HepG2 (cell line): ENCODE data around the gene PRR14. TPM values are rescaled to one million over a fixed set of nuclear protein-coding genes. Genes with fewer than 3 reads are reported as not detected.

Experiments used
- ATAC-seq: fragments of 200-7000 bp; cut with Tn5 transposase; 3 replicates; pipeline ENCODE4 v1.9.1; 2020; ENCODE audit warnings: mild to moderate bottlenecking, moderate library complexity
- BruUV-seq: library from RNA; stranded (reverse); fragments of 400-500 nt; replicated peaks from 2 replicates; lab custom pipeline; 2021; lab: Mats Ljungman, UMichigan
- CTCF ChIA-PET: fragments of 300-600 bp; formaldehyde crosslinking; extraction: SDS; loops from one replicate; lab custom pipeline; 2021; ENCODE audit warnings: low total read pairs, inconsistent platforms, low intra/inter-chr PET ratio; lab: Yijun Ruan, JAX
- POLR2A ChIA-PET: fragments of 350-600 bp; sonication (Branson Sonifier 250); formaldehyde crosslinking; loops from one replicate; lab custom pipeline; 2020; ENCODE audit warnings: antibody characterized with exemption, inconsistent platforms; lab: Yijun Ruan, JAX
- DNase-seq: peaks from one replicate; pipeline ENCODE4 v3.0.0-alpha.2; 2015; ENCODE audit warnings: low spot score
- FAIRE-seq: peaks from 3 replicates; lab custom pipeline; 2011; peaks lifted over from hg19 to GRCh38; lab: Jason Lieb, UNC
- H2AFZ ChIP-seq: one replicate; pipeline ENCODE4 v1.6.1; 2011; ENCODE audit warnings: low read length, inconsistent platforms
- H3K27ac ChIP-seq: fragments of 300-600 bp; 3 replicates; pipeline ENCODE4 v1.8.0; 2011; ENCODE audit warnings: mixed run types, mild to moderate bottlenecking, mixed read lengths, low read length, inconsistent platforms; ENCODE audit not compliant: insufficient read depth; ENCODE audit errors: extremely low read length
- H3K27me3 ChIP-seq, 2 experiments: fragments of 200-600 bp in 1 of 2; 2 replicates in 1 of 2; 3 replicates in 1 of 2; pipeline versions ENCODE4 v1.6.0 to v1.8.0; 2011; ENCODE audit warnings: low read length in 2 of 2, mild to moderate bottlenecking in 2 of 2, moderate library complexity in 2 of 2, inconsistent platforms in 1 of 2; ENCODE audit not compliant: insufficient read depth in 2 of 2, control insufficient read depth in 1 of 2
- H3K36me3 ChIP-seq, 2 experiments: fragments of 200-600 bp in 1 of 2; replicated peaks in 1 of 2; 2 replicates in 1 of 2; 3 replicates in 1 of 2; pipeline versions ENCODE4 v1.5.1 to v1.8.0; 2011; ENCODE audit warnings: low read length in 2 of 2, inconsistent platforms in 1 of 2; ENCODE audit not compliant: insufficient read depth in 2 of 2, control insufficient read depth in 1 of 2
- H3K4me1 ChIP-seq: 2 replicates; pipeline ENCODE4 v1.5.1; 2012; ENCODE audit warnings: low read length, inconsistent platforms; ENCODE audit not compliant: insufficient read depth
- H3K4me2 ChIP-seq: 2 replicates; pipeline ENCODE4 v1.6.0; 2011; ENCODE audit warnings: low read depth, low read length, inconsistent platforms
- H3K4me3 ChIP-seq, 3 experiments: fragments of 200-600 bp in 1 of 3; sonication (generic), shearing (Covaris generic) in 1 of 3; replicated peaks in 1 of 3; 2 replicates each; pipeline ENCODE4 v1.5.1; 2011 to 2016; ENCODE audit warnings: low read length in 3 of 3, inconsistent platforms in 2 of 3, low read depth in 2 of 3, mild to moderate bottlenecking in 2 of 3, control low read depth in 1 of 3, mixed read lengths in 1 of 3; ENCODE audit not compliant: insufficient read depth in 1 of 3
- H3K79me2 ChIP-seq: one replicate; pipeline ENCODE4 v1.6.1; 2011; ENCODE audit warnings: low read length, inconsistent platforms; ENCODE audit not compliant: insufficient read depth
- H3K9ac ChIP-seq: 2 replicates; pipeline ENCODE4 v1.6.0; 2011; ENCODE audit warnings: mild to moderate bottlenecking, low read depth, low read length, inconsistent platforms; ENCODE audit not compliant: insufficient read depth
- H3K9me3 ChIP-seq: 2 replicates; pipeline ENCODE4 v1.5.1; 2012; ENCODE audit warnings: mild to moderate bottlenecking, low read length
- H4K20me1 ChIP-seq: 2 replicates; pipeline ENCODE4 v1.6.0; 2011; ENCODE audit warnings: inconsistent platforms, mild to moderate bottlenecking, low read length, moderate library complexity; ENCODE audit not compliant: insufficient read depth
- CBX2 ChIP-seq, 2 experiments: fragments of 200-600 bp in 1 of 2; sonication (generic); formaldehyde crosslinking in 1 of 2; IDR thresholded peaks; 2 replicates each; pipeline versions ENCODE4 v1.7.0 to v1.8.1; 2018 to 2022; ENCODE audit warnings: low read depth in 2 of 2, low read length in 1 of 2, mild to moderate bottlenecking in 1 of 2, missing genetic modification reagents in 1 of 2
- PTBP1 ChIP-seq: fragments of 200-400 bp; formaldehyde crosslinking; IDR thresholded peaks from 2 replicates; pipeline ENCODE4 v1.6.1; 2018; ENCODE audit warnings: low read length, low read depth; ENCODE audit not compliant: poor library complexity, severe bottlenecking
- ZBTB20 ChIP-seq: sonication (generic); formaldehyde crosslinking; IDR thresholded peaks from 2 replicates; pipeline ENCODE4 v1.8.1; 2023; ENCODE audit warnings: missing genetic modification reagents, low read depth, mild to moderate bottlenecking, borderline replicate concordance
- ZNF263 ChIP-seq: sonication (generic); formaldehyde crosslinking; IDR thresholded peaks from 2 replicates; pipeline ENCODE4 v1.4.0; 2020; ENCODE audit warnings: missing genetic modification reagents
- ZNF501 ChIP-seq: sonication (generic); formaldehyde crosslinking; IDR thresholded peaks from 2 replicates; pipeline ENCODE4 v1.5.1; 2020; ENCODE audit warnings: mild to moderate bottlenecking, moderate library complexity, missing genetic modification reagents
- ZNF607 ChIP-seq: sonication (generic); formaldehyde crosslinking; IDR thresholded peaks from 2 replicates; pipeline ENCODE4 v1.5.1; 2020; ENCODE audit warnings: missing genetic modification reagents, mild to moderate bottlenecking, borderline replicate concordance
- ZNF703 ChIP-seq: sonication (generic); formaldehyde crosslinking; IDR thresholded peaks from 2 replicates; pipeline ENCODE4 v1.5.1; 2020; ENCODE audit warnings: missing genetic modification reagents, mild to moderate bottlenecking, moderate library complexity, borderline replicate concordance
- WGBS: methylation state at CpG from one replicate; pipeline ENCODE4 v1.1.6; 2017; ENCODE audit warnings: low lambda C conversion rate; 5-methylcytosine and 5-hydroxymethylcytosine counted together
- in situ Hi-C: cut with HindIII; loops from 2 replicates; pipeline ENCODE4 v1.10.0; 2017; ENCODE audit warnings: low pct_unique_long_range_greater_than_20kb; ENCODE audit not compliant: extremely low pct_ligation_motif_present
- intact Hi-C: fragments of 100-400 bp; cut with micrococcal nuclease; formaldehyde crosslinking; loops from one replicate; pipeline ENCODE4 v1.10.0; 2022; ENCODE audit not compliant: unreplicated experiment
- polyA plus RNA-seq, 8 experiments: library from polyadenylated mRNA; depleted of rRNA in 3 of 8; stranded (reverse) in 7 of 8; unstranded in 1 of 8; fragments of >200 nt; fragmentation: Illumina TruSeq in 4 of 8; extraction: Trizol in 4 of 8; gene quantifications; 2 replicates each; pipeline versions ENCODE4 v1.2.1 to v1.2.3, GENCODE V29; 2011 to 2016; ENCODE audit warnings: low read depth in 4 of 8, missing spikeins in 1 of 8, mixed read lengths in 1 of 8; ENCODE audit not compliant: insufficient read depth in 1 of 8
- total RNA-seq, 5 experiments: library from RNA; depleted of rRNA; stranded (reverse); fragments of >200 nt; fragmentation: Illumina TruSeq; extraction: Trizol; gene quantifications; 2 replicates each; pipeline ENCODE4 v1.2.3, GENCODE V29; 2016; ENCODE audit warnings: low read depth in 1 of 5
- TF ChIP-seq, protein P1 (sequence below): sonication (generic); formaldehyde crosslinking; IDR thresholded peaks from 2 replicates; pipeline ENCODE4 v1.9.0; 2021; ENCODE audit warnings: mild to moderate bottlenecking, missing genetic modification reagents
- TF ChIP-seq, protein P2 (sequence below): sonication (generic); formaldehyde crosslinking; IDR thresholded peaks from 2 replicates; pipeline ENCODE4 v1.5.1; 2020; ENCODE audit warnings: mild to moderate bottlenecking, missing genetic modification reagents, moderate library complexity

Gene PRR14
- total and polyA plus RNA-seq, 2 of the 13 experiments (the other 11 are each of a cell fraction or from before 2014, with no cell fraction given): 8.4 to 11.0 TPM

DNA sequence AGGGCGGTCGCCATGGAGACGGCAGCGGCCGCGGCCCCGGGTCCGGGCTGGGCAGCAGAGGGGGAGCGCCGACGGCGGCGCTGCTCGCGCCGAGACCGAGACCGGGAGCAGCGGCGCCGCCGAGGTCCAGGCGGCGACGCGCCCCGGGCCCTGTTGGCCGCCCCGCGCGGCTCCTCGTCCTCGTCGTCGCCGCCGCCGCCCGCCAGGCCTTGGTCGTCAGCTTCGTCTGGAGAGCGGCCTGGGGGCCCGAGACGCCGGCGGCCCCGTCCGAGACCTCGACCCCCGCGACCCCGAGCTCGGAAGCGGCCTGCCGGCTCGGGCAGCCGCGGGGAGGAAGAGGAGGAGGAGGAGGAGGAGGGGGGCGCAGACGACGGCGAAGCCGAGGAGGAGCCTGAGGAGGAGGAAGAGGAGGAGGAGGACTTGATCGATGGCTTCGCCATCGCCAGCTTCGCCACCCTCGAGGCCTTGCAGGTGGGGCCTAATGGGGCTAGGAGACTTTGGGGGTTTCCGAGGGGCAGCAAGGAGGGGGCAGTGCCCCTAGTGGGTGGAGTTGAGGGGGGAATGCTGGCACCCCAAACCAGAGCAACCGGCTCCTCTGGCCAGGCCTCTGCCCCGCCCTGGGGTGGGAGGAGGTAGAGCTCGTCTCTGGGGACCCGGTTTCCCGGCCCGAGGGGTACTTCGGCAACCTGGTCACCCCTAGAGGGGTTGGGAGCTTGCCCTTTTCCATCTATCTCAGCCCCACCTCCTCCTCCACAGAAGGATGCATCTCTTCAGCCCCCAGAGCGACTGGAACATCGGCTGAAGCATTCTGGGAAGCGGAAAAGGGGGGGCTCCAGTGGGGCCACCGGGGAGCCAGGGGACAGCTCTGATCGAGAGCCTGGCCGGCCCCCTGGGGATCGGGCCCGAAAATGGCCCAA is 9.0 kb downstream of the PRR14 start:
- ATAC-seq (no peak), DNase-seq (no peak), FAIRE-seq (no peak)
- Histone ChIP-seq H3K9ac (peak overlapping the region; percentile 91), H4K20me1 (peaks cover 30% of the 10 kb centered on the region; the same call in 1 of the 2 replicates), H3K9me3 (no peaks in the 10 kb centered on the region), H3K79me2 (peaks cover 45% of the 10 kb centered on the region), H3K36me3 (peaks cover 38 to 58% of the 10 kb centered on the region in 2 experiments), H2AFZ (no peak overlapping the region), H3K27me3 (no peaks in the 10 kb centered on the region; a peak in 1 of 5 replicates), H3K4me3 (peak overlapping the region; percentile 78 to 89 (median 82)), H3K4me2 (peak overlapping the region; percentile 92), H3K27ac (peak overlapping the region; percentile 93), H3K4me1 (peaks cover 37% of the 10 kb centered on the region)
- POLR2A ChIA-PET: interaction anchor here (1.1 to 2.2 kb wide), 27 partner anchors 7 to 594 kb away, joined by 3 to 18 read pairs (median 7); partner anchors contain the start of genes ALDOA, CD2BP2, DCTPP1 and FBXL19
- no TSS peak for BruUV-seq
- WGBS: 18% methylated on average over 26 of the region's 84 CpGs
- CTCF ChIA-PET: interaction anchor here (1.2 kb wide), 1 partner anchor 34 kb away, joined by 3 read pairs; no protein-coding TSS in a partner anchor
- in situ Hi-C loops: loop anchor here (25.0 kb wide), 1 partner anchor 847 kb away; the partner anchor contains the start of genes MAZ, MVP, PAGR1 and PRRT2
- intact Hi-C loops: loop anchor here (10.0 kb wide), 2 partner anchors 135 to 575 kb away; partner anchors contain the start of gene ZNF768
- no peak for TF ChIP-seq ZBTB20 (CRISPR knock-in tag)
- TF ChIP-seq ZNF501 (CRISPR knock-in tag): 0 out of 2 replicates have a peak, but pooled peaks have one; percentile 18
- TF ChIP-seq, protein P1, sequence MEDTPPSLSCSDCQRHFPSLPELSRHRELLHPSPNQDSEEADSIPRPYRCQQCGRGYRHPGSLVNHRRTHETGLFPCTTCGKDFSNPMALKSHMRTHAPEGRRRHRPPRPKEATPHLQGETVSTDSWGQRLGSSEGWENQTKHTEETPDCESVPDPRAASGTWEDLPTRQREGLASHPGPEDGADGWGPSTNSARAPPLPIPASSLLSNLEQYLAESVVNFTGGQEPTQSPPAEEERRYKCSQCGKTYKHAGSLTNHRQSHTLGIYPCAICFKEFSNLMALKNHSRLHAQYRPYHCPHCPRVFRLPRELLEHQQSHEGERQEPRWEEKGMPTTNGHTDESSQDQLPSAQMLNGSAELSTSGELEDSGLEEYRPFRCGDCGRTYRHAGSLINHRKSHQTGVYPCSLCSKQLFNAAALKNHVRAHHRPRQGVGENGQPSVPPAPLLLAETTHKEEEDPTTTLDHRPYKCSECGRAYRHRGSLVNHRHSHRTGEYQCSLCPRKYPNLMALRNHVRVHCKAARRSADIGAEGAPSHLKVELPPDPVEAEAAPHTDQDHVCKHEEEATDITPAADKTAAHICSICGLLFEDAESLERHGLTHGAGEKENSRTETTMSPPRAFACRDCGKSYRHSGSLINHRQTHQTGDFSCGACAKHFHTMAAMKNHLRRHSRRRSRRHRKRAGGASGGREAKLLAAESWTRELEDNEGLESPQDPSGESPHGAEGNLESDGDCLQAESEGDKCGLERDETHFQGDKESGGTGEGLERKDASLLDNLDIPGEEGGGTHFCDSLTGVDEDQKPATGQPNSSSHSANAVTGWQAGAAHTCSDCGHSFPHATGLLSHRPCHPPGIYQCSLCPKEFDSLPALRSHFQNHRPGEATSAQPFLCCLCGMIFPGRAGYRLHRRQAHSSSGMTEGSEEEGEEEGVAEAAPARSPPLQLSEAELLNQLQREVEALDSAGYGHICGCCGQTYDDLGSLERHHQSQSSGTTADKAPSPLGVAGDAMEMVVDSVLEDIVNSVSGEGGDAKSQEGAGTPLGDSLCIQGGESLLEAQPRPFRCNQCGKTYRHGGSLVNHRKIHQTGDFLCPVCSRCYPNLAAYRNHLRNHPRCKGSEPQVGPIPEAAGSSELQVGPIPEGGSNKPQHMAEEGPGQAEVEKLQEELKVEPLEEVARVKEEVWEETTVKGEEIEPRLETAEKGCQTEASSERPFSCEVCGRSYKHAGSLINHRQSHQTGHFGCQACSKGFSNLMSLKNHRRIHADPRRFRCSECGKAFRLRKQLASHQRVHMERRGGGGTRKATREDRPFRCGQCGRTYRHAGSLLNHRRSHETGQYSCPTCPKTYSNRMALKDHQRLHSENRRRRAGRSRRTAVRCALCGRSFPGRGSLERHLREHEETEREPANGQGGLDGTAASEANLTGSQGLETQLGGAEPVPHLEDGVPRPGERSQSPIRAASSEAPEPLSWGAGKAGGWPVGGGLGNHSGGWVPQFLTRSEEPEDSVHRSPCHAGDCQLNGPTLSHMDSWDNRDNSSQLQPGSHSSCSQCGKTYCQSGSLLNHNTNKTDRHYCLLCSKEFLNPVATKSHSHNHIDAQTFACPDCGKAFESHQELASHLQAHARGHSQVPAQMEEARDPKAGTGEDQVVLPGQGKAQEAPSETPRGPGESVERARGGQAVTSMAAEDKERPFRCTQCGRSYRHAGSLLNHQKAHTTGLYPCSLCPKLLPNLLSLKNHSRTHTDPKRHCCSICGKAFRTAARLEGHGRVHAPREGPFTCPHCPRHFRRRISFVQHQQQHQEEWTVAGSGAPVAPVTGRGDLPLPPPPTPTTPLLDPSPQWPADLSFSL (CRISPR knock-in tag): no peak
- no peak for TF ChIP-seq ZNF607 (CRISPR knock-in tag)
- TF ChIP-seq ZNF263 (CRISPR knock-in tag): peak; percentile 97
- TF ChIP-seq, protein P2, sequence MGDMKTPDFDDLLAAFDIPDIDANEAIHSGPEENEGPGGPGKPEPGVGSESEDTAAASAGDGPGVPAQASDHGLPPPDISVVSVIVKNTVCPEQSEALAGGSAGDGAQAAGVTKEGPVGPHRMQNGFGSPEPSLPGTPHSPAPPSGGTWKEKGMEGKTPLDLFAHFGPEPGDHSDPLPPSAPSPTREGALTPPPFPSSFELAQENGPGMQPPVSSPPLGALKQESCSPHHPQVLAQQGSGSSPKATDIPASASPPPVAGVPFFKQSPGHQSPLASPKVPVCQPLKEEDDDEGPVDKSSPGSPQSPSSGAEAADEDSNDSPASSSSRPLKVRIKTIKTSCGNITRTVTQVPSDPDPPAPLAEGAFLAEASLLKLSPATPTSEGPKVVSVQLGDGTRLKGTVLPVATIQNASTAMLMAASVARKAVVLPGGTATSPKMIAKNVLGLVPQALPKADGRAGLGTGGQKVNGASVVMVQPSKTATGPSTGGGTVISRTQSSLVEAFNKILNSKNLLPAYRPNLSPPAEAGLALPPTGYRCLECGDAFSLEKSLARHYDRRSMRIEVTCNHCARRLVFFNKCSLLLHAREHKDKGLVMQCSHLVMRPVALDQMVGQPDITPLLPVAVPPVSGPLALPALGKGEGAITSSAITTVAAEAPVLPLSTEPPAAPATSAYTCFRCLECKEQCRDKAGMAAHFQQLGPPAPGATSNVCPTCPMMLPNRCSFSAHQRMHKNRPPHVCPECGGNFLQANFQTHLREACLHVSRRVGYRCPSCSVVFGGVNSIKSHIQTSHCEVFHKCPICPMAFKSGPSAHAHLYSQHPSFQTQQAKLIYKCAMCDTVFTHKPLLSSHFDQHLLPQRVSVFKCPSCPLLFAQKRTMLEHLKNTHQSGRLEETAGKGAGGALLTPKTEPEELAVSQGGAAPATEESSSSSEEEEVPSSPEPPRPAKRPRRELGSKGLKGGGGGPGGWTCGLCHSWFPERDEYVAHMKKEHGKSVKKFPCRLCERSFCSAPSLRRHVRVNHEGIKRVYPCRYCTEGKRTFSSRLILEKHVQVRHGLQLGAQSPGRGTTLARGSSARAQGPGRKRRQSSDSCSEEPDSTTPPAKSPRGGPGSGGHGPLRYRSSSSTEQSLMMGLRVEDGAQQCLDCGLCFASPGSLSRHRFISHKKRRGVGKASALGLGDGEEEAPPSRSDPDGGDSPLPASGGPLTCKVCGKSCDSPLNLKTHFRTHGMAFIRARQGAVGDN: peak; percentile 58
- no peak for TF ChIP-seq CBX2 (IDR thresholded peaks at IDR 0.05; ENCODE audit: low read depth, low read length)
- no peak for TF ChIP-seq CBX2 (CRISPR knock-in tag; IDR thresholded peaks at IDR 0.05; ENCODE audit: low read depth)
- TF ChIP-seq ZNF703 (CRISPR knock-in tag): 0 out of 2 replicates have a peak, but pooled peaks have one; percentile 33
- TF ChIP-seq PTBP1: peak; percentile 75
